Right lobe of liver (tissue), 6 donors: ENCODE data around the gene CNOT4. TPM values are rescaled to one million over a fixed set of nuclear protein-coding genes. Genes with fewer than 3 reads are reported as not detected.
A peak's percentile ranks its signal among the peaks of the same experiment; 100 is the strongest.

Experiments
- ATAC-seq, 4 donors: fragments of 200-7000 bp; cut with Tn5 transposase; one replicate each; pipeline ENCODE4 v1.9.1; 2020; ENCODE audit warnings: mild to moderate bottlenecking in 4 of 4, moderate library complexity in 4 of 4
- DNase-seq, 3 donors: peaks; one replicate each; pipeline ENCODE4 v3.0.0-alpha.2; 2020
- H3K27ac ChIP-seq, 3 donors: fragments of 200-600 bp; one replicate each; pipeline ENCODE4 v1.8.0; 2022
- H3K27me3 ChIP-seq, 2 donors: fragments of 200-600 bp; one replicate each; pipeline ENCODE4 v1.8.0; 2022
- H3K36me3 ChIP-seq, 4 donors: fragments of 200-600 bp; sonication (generic) in 1 of 4; one replicate each; pipeline versions ENCODE4 v1.5.1 to v1.8.0; 2017 to 2022; ENCODE audit warnings: control low read depth in 1 of 4
- H3K4me1 ChIP-seq, 4 donors: fragments of 200-600 bp; sonication (generic) in 1 of 4; one replicate each; pipeline versions ENCODE4 v1.5.1 to v1.8.0; 2017 to 2022; ENCODE audit warnings: control low read depth in 1 of 4
- H3K4me3 ChIP-seq, 3 donors: fragments of 200-600 bp; one replicate each; pipeline ENCODE4 v1.8.0; 2022
- H3K9me3 ChIP-seq, 4 donors: fragments of 200-600 bp; sonication (generic) in 1 of 4; one replicate each; pipeline versions ENCODE4 v1.5.1 to v1.8.0; 2017 to 2022; ENCODE audit warnings: control low read depth in 1 of 4
- POLR2A ChIP-seq: fragments of 450-650 bp; IDR thresholded peaks from one replicate; pipeline ENCODE4 v1.6.1; 2017; ENCODE audit warnings: antibody characterized with exemption, mild to moderate bottlenecking
- WGBS: methylation state at CpG from one replicate; pipeline ENCODE4 v1.1.6; 2018; ENCODE audit warnings: low coverage, low lambda C conversion rate; ENCODE audit not compliant: insufficient coverage; ENCODE audit errors: missing lambda C conversion rate; 5-methylcytosine and 5-hydroxymethylcytosine counted together
- intact Hi-C, 2 donors: fragments of 100-400 bp; cut with DNase I; formaldehyde crosslinking; loops; one replicate each; pipeline versions ENCODE4 v1.11.2 to v1.14.1; 2022
- total RNA-seq, 6 experiments: library from RNA; depleted of rRNA in 2 of 6; stranded (reverse); fragments of >200 nt in 2 of 6; fragmentation: NEBNext Ultra II Directional in 3 of 6; extraction: Animal tissue kit (Norgen Biotek cat#: 25700) in 3 of 6; gene quantifications; one replicate each; pipeline versions ENCODE4 v1.1.0 to v1.2.4, GENCODE V29; 2016 to 2023
- TF ChIP-seq, protein P1 (sequence below), 4 donors: fragments of 200-600 bp in 3 of 4; fragments of 450-650 bp in 1 of 4; IDR thresholded peaks; one replicate each; pipeline versions ENCODE4 v1.5.1 to v1.8.0; 2016 to 2022; ENCODE audit warnings: antibody characterized with exemption in 4 of 4, mild to moderate bottlenecking in 2 of 4
- donor health status: DM: no; HTN: yes; CAD: no.
- donor health status: DM: no; HTN: no; CAD: no.
- donor health status: DM: no; HTN: no; CAD: no.
- donor health status: DM: no; HTN: yes; CAD: no.
- donor health status: DM: no; HTN: yes; CAD: no.

Gene CNOT4
- total RNA-seq, 6 experiments from 2014 or later, result 9.1 to 14.1 (median 11.0) TPM

DNA sequence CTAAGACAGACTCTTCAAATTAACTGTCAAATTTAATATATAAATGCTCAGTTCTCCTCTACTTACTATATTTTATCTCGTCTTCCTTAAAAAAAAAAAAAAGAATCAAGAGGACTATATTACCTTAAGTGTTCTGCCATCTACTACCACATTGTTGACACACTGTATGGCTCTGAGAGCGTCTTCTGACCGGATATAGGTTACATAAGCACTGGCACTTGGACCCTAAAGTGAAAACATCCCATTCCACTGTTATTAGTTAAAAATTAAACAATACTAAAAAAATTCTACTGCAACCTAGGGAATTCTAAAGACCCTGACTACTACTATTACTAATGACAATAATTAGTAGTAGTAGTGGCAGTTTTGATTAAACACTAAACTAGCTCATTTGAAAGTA is 95.7 kb downstream of the CNOT4 start:
- ATAC-seq, result no peak
- no peak for TF ChIP-seq POLR2A
- TF ChIP-seq, protein P1, sequence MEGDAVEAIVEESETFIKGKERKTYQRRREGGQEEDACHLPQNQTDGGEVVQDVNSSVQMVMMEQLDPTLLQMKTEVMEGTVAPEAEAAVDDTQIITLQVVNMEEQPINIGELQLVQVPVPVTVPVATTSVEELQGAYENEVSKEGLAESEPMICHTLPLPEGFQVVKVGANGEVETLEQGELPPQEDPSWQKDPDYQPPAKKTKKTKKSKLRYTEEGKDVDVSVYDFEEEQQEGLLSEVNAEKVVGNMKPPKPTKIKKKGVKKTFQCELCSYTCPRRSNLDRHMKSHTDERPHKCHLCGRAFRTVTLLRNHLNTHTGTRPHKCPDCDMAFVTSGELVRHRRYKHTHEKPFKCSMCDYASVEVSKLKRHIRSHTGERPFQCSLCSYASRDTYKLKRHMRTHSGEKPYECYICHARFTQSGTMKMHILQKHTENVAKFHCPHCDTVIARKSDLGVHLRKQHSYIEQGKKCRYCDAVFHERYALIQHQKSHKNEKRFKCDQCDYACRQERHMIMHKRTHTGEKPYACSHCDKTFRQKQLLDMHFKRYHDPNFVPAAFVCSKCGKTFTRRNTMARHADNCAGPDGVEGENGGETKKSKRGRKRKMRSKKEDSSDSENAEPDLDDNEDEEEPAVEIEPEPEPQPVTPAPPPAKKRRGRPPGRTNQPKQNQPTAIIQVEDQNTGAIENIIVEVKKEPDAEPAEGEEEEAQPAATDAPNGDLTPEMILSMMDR (IDR thresholded peaks at IDR 0.05), result no peak
- no peaks in the 10 kb centered on the region for H3K9me3 ChIP-seq
- H3K4me3 ChIP-seq, result no peak overlapping the region
- 50% methylated on average over 3 of the region's 3 CpGs for WGBS
- no peaks in the 10 kb centered on the region for H3K4me1 ChIP-seq
- H3K27ac ChIP-seq, result no peak overlapping the region
- no peaks in the 10 kb centered on the region for H3K36me3 ChIP-seq
- DNase-seq, result no peak
- intact Hi-C loops, result no loop called here
- no peaks in the 10 kb centered on the region for H3K27me3 ChIP-seq

DNA sequence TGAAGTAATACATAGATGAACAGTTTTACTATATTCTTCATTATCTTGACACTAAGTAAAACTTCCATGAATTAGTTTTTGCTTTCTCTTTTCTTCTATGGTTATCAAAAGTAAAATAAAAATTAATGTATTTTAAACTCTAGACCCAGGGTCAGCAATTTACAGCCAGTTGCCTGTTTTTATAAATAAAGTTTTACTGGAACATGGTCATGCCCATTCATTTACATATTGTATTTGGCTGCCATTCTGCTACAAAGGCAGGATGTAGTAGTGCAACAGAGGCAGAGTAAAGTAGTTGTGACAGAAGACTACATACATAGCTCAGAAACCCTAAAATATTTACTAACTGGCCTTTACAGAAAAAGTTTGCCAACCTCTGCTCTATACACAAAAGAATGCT is 98.8 kb downstream of the CNOT4 start:
- no peak for TF ChIP-seq POLR2A
- TF ChIP-seq, protein P1 (IDR thresholded peaks at IDR 0.05), result no peak
- ATAC-seq, result no peak
- intact Hi-C loops, result no loop called here

DNA sequence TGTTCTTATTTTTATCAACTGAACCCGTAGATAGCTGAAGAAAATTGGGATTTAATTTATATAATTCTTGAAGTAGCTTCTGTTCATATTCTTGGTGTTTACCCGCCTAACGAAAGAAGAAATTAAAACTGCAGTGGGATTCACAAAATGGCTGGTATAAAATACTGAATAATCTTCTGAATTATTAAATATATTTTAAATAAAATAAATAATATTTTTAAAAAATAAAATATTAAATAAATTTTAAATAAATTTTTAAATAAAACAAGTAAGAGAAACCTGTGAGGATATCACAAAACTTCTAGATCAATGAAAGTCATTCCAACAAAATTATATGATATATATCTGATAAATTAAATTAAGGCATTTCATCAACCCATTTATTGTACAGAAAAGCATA is 99.4 kb downstream of the CNOT4 start:
- Histone ChIP-seq H3K4me3 (no peak overlapping the region), H3K27ac (no peak overlapping the region), H3K27me3 (no peaks in the 10 kb centered on the region), H3K4me1 (no peaks in the 10 kb centered on the region), H3K9me3 (no peaks in the 10 kb centered on the region), H3K36me3 (no peaks in the 10 kb centered on the region)
- WGBS, result 94% methylated on average over 3 of the region's 3 CpGs
- intact Hi-C loops, result no loop called here
- DNase-seq, result no peak
- TF ChIP-seq, protein P1 (IDR thresholded peaks at IDR 0.05), result no peak
- ATAC-seq, result no peak

More for the DNA sequence above, 98.8 kb downstream of the CNOT4 start:
- no peak overlapping the region for H3K4me3 ChIP-seq
- H3K9me3 ChIP-seq, result no peaks in the 10 kb centered on the region
- H3K27me3 ChIP-seq, result no peaks in the 10 kb centered on the region
- H3K4me1 ChIP-seq, result no peaks in the 10 kb centered on the region
- no peak overlapping the region for H3K27ac ChIP-seq
- H3K36me3 ChIP-seq, result no peaks in the 10 kb centered on the region
- no peak for DNase-seq

DNA sequence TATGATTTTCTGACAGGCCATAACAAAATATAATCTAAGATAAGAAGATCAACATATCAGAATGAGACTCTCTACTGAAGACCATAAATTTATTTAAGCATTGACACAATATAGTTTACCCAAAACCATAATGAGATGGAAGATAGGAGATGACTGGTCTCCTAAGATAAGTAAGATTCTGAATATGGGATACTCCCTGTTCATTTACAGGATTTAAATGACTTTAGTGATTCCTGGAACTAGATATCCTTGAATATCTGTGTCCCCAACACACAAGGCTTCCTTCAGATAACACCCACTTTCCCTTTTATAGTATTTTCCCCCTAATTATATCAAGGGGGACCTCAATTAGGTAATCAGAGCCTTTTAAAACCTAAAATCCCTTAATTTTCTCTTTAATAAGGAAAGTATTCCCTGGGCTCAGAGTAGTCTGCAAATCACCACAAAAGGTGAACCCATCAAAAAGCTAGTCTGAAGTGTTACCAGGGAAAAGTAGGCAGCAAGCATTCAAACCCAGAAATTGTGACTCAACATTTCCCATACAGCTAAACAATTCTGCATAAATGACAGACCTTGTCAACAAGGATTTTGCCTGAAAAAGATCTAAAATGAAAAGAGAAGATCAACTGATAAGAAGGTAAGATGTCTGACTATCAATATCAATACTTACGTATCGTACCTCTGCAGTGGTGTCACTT is 99.9 kb downstream of the CNOT4 start:
- H3K9me3 ChIP-seq, result no peaks in the 10 kb centered on the region
- no peaks in the 10 kb centered on the region for H3K4me1 ChIP-seq
- DNase-seq (no peak), ATAC-seq (no peak)
- no peaks in the 10 kb centered on the region for H3K27me3 ChIP-seq
- no peak for TF ChIP-seq POLR2A
- TF ChIP-seq, protein P1 (IDR thresholded peaks at IDR 0.05), result no peak
- H3K36me3 ChIP-seq, result no peaks in the 10 kb centered on the region
- intact Hi-C loops, result no loop called here
- no peak overlapping the region for H3K27ac ChIP-seq
- 100% methylated on average over 2 of the region's 2 CpGs for WGBS
- no peak overlapping the region for H3K4me3 ChIP-seq

DNA sequence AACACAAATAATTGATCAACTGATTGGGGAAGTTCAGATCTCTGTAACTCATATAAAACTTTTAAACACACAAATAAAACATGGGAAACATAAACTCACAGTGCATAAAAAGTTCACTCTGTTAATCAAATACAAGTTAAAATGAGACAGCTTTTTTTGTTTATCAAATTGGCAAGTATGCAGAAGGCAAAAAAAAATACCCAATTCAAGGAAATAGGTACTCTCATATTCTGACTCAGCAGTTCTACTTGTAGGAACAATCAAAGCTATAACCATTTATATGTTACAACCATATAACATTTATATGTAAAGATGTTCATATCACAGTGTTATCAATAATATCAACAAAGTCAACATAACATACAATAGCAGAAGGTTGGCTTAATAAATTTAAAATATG is 102.0 kb downstream of the CNOT4 start:
- no peaks in the 10 kb centered on the region for H3K9me3 ChIP-seq
- no peaks in the 10 kb centered on the region for H3K36me3 ChIP-seq
- no peak for DNase-seq
- no peak overlapping the region for H3K27ac ChIP-seq
- no peak for TF ChIP-seq POLR2A
- ATAC-seq, result peak in 2 of 4 donors; percentile 34 to 43
- H3K4me1 ChIP-seq, result no peaks in the 10 kb centered on the region
- no peak overlapping the region for H3K4me3 ChIP-seq
- intact Hi-C loops, result no loop called here
- no peaks in the 10 kb centered on the region for H3K27me3 ChIP-seq
